ENCODE data around the gene WNT10A.

- TF ChIP-seq ESRRA (IDR thresholded peaks at IDR 0.05; ENCODE audit: low read length), result no peak
- TF ChIP-seq TARDBP (IDR thresholded peaks at IDR 0.05; ENCODE audit: borderline replicate concordance), result no peak
Observed at GRCh38 chr2:218927422-218927821, 46.8 kb downstream of the WNT10A start.

Measured in GM12878 (cell line).